ENCODE data around the gene TRPM4.

TRPM4 gene

DNA sequence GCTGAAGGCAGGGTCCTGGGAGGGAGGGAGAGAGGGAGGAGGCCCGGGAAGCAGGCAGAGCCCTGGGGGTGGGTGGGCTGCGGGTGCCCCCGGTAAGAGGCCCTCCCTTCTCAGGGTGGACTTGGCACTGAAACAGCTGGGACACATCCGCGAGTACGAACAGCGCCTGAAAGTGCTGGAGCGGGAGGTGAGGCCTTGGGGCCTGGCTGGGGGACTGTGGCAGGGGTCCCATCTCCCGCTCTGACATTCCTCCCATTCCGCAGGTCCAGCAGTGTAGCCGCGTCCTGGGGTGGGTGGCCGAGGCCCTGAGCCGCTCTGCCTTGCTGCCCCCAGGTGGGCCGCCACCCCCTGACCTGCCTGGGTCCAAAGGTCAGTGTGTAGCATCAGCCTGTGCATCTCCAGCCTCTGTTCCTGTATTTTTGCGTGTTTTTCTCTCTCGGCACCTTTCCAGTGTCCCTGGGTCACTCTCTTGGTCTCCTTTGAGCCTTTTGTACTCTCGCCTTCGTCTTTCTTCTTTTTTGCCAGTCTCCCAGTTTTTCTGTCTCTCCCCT lies 53.4 kb downstream of the TRPM4 start:
- TF ChIP-seq, protein P1, sequence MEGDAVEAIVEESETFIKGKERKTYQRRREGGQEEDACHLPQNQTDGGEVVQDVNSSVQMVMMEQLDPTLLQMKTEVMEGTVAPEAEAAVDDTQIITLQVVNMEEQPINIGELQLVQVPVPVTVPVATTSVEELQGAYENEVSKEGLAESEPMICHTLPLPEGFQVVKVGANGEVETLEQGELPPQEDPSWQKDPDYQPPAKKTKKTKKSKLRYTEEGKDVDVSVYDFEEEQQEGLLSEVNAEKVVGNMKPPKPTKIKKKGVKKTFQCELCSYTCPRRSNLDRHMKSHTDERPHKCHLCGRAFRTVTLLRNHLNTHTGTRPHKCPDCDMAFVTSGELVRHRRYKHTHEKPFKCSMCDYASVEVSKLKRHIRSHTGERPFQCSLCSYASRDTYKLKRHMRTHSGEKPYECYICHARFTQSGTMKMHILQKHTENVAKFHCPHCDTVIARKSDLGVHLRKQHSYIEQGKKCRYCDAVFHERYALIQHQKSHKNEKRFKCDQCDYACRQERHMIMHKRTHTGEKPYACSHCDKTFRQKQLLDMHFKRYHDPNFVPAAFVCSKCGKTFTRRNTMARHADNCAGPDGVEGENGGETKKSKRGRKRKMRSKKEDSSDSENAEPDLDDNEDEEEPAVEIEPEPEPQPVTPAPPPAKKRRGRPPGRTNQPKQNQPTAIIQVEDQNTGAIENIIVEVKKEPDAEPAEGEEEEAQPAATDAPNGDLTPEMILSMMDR (conservative IDR thresholded peaks at IDR 0.05; ENCODE audit: low read depth), result no peak
- no peak for DNase-seq (ENCODE audit: low spot score)
- peak overlapping the region; percentile 12; the same call in 1 of the 2 replicates for H3K27ac ChIP-seq
- CTCF ChIA-PET, result interaction anchor here (0.6 kb wide), 1 partner anchor 232 kb away, joined by 3 read pairs; no protein-coding TSS in a partner anchor
- POLR2A ChIA-PET (ENCODE audit: low non-redundant PET), result no interaction called here

DNA sequence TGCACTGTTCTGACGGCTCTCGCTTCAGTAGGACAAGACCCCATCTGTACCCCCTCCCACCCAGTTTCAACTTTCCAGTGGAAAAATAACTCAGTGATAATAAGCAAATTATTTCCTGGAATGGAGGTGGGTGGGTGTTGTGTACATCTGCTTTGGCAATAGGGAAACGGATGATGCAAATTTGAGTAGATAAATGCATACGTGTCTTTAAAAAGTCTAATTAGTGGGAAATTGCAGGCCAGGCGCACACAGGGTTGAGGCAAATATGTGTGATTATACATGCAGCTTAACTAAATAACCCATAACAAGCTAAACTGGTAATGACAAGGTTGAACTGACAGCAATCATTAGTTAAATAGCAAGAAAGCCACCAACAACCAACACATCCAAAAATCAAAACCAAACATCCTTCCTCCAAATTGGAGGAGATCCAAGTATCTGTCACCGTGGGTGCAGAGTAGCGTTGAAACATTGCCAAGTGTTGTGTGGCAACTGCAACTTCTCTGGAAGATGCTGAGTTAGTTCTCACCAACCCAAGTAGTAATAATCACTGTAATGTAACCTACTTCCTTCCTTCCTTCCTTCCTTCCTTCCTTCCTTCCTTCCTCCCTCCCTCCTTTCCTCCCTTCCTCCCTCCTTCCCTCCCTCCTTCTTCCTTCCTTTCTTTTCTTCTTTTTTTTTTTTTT lies 54.6 kb downstream of the TRPM4 start:
- ChIA-PET CTCF (no interaction called here), POLR2A (ENCODE audit: low non-redundant PET) (no interaction called here)
- TF ChIP-seq, protein P1 (conservative IDR thresholded peaks at IDR 0.05; ENCODE audit: low read depth), result no peak
- peak; percentile 42 for DNase-seq (ENCODE audit: low spot score)
- peak overlapping the region; percentile 12; the same call in 1 of the 2 replicates for H3K27ac ChIP-seq

DNA sequence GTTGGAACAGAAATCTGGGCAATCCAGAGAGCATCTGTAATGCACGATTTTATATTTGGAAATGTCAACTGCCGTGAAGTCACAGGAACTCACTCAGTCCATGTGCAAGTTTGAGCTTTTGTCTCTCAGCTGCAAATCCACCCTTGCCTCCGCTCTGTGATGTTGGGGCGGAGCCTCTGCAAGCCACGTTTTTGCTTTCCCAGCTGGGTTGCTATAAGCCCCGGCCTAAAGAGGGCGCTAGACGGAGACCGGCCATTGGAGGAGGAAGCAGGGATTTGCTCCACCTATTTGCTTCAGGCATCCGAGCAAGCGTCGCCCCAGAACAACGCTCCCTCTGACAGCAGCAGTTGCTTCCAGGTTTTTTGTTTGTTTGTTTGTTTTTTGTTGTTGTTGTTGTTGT lies 56.2 kb downstream of the TRPM4 start:
- TF ChIP-seq, protein P1 (conservative IDR thresholded peaks at IDR 0.05; ENCODE audit: low read depth), result no peak
- no peak for DNase-seq (ENCODE audit: low spot score)
- no peak overlapping the region for H3K27ac ChIP-seq
- CTCF ChIA-PET, result interaction anchor here (1.2 to 1.4 kb wide), 2 partner anchors 15 to 116 kb away, joined by 4 to 6 read pairs; no protein-coding TSS in a partner anchor
- POLR2A ChIA-PET (ENCODE audit: low non-redundant PET), result no interaction called here

DNA sequence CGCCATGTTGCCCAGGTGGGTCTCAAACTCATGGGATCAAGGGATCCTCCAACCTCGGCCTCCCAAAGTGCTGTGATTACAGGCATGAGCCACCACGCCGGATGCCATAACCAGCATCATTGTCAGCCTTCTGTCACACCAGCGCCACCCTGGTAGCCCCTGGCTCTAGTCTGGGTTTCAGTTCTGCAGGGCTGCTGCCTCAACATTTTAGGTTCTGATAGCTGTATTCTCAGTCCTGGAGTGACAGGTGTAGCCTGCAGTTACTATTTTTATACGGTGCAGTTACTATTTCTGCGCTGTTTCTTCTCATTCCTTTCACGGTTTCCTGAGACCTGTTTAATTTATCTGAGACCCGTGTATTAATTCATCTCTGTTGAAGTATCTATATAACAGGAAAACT lies 57.1 kb downstream of the TRPM4 start:
- H3K27ac ChIP-seq, result no peak overlapping the region
- DNase-seq (ENCODE audit: low spot score), result no peak
- TF ChIP-seq, protein P1 (conservative IDR thresholded peaks at IDR 0.05; ENCODE audit: low read depth), result no peak
- POLR2A ChIA-PET (ENCODE audit: low non-redundant PET), result no interaction called here
- CTCF ChIA-PET, result interaction anchor here (0.7 to 1.2 kb wide), 2 partner anchors 109 to 117 kb away, joined by 3 to 4 read pairs; no protein-coding TSS in a partner anchor

DNA sequence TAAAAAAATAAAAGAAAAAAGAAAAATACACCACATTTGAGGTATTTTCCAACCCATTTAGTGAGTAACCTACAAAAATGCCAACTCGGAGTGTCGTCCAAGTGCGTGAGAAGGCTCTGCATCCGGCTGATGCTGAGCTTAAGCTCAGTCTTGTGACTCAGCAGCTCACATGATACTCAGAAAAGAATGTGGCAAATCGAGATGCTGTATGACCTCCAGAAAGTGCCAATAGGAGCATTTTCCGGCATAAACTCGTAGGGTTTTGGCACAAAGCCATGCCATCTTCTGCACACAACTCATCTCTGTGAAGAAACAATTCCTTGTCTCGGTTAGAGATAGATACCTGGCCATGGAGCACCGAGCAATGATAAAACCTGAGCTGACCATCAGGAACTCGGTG lies 58.5 kb downstream of the TRPM4 start:
- peak; percentile 55 for DNase-seq (ENCODE audit: low spot score)
- ChIA-PET POLR2A (ENCODE audit: low non-redundant PET) (no interaction called here), CTCF (interaction anchor here (0.6 to 1.4 kb wide), 3 partner anchors 9 to 275 kb away, joined by 4 read pairs; no protein-coding TSS in a partner anchor)
- TF ChIP-seq, protein P1 (conservative IDR thresholded peaks at IDR 0.05; ENCODE audit: low read depth), result no peak
- peak overlapping the region; percentile 15; the same call in 1 of the 2 replicates for H3K27ac ChIP-seq

DNA sequence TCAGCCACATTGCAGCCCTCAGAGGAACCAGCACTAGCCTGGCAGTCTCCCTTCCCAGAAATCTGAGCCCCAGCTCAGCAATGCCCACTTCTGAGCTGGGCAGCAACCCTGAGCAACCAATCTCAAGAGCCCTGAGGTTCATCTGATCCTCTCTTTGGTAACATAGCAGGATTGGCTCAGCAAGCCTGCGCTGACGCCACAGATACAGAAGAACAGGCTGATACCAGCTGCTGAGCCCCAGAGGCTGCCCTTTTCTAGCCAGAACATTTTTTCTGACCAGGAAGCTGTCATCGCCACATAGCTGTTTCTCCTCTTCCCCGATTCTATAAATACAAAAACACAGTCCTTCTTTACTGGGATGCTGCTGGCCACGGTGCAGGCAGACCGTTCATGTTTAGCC lies 59.8 kb downstream of the TRPM4 start:
- TF ChIP-seq, protein P1 (conservative IDR thresholded peaks at IDR 0.05; ENCODE audit: low read depth), result no peak
- H3K27ac ChIP-seq, result no peak overlapping the region
- DNase-seq (ENCODE audit: low spot score), result no peak
- POLR2A ChIA-PET (ENCODE audit: low non-redundant PET), result no interaction called here
- CTCF ChIA-PET, result interaction anchor here (0.7 to 1.4 kb wide), 2 partner anchors 54 to 120 kb away, joined by 4 to 5 read pairs; no protein-coding TSS in a partner anchor
